GM10248 (cell line): Measurements from ENCODE around the gene RAG2.

Experiments used
- CTCF ChIA-PET: fragments of 300-600 bp; sonication (Branson Sonifier 250); formaldehyde crosslinking; extraction: SDS; loops from one replicate; lab custom pipeline; 2021; ENCODE audit warnings: antibody characterized with exemption; lab: Yijun Ruan, JAX
- POLR2A ChIA-PET: fragments of 350-650 bp; sonication (Branson Sonifier 250); formaldehyde crosslinking; extraction: SDS; loops from one replicate; lab custom pipeline; 2020; ENCODE audit warnings: antibody characterized with exemption; lab: Yijun Ruan, JAX
- DNase-seq: peaks from one replicate; pipeline ENCODE4 v3.0.0; 2012; ENCODE audit errors: extremely low spot score
- TF ChIP-seq, protein P1 (sequence below): IDR thresholded peaks from 2 replicates; pipeline ENCODE4 v1.5.1; 2012; ENCODE audit warnings: mild to moderate bottlenecking, low read depth; ENCODE audit errors: extremely low read depth, missing control alignments, control extremely low read depth

The RAG2 gene

DNA sequence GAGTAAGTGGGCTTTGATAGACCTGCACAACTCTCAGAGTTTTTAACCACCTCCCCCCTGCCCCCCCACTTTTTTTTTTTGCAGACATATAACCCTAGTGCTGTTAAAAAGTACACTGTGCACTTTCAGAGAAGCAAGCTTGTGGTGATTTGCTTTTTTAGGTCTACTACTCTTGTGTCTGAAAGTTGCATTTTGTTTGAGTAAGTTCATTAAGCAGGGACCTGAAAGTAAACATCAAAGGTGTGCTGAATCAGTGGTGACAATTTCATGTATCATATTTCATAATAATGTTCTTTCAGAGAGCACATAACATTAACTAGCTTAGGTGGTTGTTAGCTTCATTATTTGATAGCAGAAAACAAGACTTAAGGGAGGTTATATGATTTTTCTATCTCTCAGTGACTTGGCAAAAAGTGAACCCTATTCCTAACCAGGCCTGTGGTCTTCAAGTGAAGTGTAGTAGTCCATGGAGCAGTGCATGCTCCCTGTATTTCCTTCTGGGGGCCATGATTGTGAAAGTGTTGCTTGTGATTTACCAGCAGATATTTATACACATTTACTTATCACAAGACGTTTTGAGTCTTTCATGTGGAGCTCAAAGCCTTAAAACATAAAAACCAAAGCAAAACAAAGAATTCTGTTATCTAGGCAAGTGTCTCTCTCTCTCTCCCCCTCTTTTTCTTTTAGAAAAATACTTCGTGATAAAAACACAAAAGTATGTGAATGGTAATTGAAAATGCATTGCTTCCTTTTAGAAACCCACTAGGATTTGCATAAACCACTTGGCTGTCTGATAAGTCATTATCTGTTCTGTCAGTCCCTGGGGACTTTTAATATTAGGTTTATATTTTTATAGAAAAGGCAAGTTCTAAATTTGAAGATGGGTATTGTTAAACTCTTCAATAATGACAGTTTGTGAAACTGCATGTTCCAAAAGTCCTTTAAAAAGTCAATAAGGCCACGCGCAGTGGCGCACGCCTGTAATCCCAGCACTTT lies 7.5 kb upstream of the RAG2 start:
- ChIA-PET CTCF (interaction anchor here (1.4 kb wide), 1 partner anchor 20 kb away, joined by 3 read pairs; no protein-coding TSS in a partner anchor), POLR2A (no interaction called here)
- no peak for DNase-seq
- TF ChIP-seq, protein P1, sequence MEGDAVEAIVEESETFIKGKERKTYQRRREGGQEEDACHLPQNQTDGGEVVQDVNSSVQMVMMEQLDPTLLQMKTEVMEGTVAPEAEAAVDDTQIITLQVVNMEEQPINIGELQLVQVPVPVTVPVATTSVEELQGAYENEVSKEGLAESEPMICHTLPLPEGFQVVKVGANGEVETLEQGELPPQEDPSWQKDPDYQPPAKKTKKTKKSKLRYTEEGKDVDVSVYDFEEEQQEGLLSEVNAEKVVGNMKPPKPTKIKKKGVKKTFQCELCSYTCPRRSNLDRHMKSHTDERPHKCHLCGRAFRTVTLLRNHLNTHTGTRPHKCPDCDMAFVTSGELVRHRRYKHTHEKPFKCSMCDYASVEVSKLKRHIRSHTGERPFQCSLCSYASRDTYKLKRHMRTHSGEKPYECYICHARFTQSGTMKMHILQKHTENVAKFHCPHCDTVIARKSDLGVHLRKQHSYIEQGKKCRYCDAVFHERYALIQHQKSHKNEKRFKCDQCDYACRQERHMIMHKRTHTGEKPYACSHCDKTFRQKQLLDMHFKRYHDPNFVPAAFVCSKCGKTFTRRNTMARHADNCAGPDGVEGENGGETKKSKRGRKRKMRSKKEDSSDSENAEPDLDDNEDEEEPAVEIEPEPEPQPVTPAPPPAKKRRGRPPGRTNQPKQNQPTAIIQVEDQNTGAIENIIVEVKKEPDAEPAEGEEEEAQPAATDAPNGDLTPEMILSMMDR, result no peak

DNA sequence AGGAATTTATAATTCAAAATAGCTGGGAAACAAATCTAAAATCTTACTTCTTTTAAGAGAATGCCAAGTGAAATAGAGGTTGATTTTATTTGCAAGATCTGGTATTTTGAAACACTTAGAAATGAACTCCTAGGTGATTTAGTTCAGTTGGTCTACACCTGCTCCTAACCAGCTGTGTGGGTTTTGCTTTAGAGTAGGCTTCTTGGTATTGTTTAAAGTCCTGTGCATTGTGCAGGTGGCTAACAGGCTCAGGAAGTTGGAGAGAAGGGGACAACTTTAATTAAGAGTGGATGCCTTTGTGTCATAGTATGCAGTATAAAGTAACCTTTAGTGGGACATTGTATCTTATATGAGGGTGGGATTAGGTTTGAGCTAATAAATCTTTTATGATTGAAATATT lies 4.1 kb upstream of the RAG2 start:
- POLR2A ChIA-PET, result no interaction called here
- TF ChIP-seq, protein P1, result no peak
- DNase-seq, result no peak
- CTCF ChIA-PET, result interaction anchor here (1.5 kb wide), 1 partner anchor 20 kb away, joined by 3 read pairs; no protein-coding TSS in a partner anchor

DNA sequence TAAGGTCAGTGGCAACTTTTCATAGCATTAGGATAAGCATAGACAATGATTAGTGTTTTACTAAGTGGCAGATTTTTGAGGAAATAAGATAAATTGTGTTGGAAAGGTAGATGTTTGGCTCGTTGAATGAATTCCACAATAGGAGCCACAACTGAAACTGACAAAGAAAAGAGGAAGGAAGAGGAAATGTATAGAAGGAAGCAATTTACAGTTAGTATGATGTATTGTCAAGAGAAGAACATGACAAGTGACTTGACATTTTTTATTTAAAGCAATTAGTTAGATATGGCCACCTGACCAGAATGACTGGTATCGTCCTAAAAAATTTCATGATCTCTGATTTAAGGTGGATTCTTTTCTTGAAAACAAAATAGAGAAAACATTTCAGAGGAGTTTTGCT lies 3.1 kb upstream of the RAG2 start:
- CTCF ChIA-PET, result interaction anchor here (1.0 kb wide), 1 partner anchor 10 kb away, joined by 3 read pairs; no protein-coding TSS in a partner anchor
- TF ChIP-seq, protein P1, result no peak
- POLR2A ChIA-PET, result no interaction called here
- no peak for DNase-seq

DNA sequence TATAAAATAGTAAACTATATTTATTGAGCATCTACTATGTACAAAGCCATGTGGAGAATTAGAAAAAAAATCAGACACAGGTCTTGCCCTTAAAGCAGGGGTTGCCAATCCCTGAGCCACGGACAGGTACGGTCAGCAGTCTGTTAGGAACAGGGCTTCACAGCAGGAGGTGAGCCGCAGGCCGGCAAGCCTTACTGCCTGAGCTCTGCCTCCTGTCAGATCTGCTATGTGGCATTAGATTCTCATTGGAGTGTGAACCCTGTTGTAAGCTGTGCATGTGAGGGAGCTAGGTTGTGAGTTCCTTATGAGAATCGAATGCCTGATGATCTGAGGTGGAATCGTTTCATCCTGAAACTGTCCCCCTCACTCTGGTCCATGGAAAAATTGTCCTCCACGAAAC lies 2.1 kb upstream of the RAG2 start:
- CTCF ChIA-PET, result no interaction called here
- DNase-seq, result no peak
- TF ChIP-seq, protein P1, result no peak
- POLR2A ChIA-PET, result no interaction called here

DNA sequence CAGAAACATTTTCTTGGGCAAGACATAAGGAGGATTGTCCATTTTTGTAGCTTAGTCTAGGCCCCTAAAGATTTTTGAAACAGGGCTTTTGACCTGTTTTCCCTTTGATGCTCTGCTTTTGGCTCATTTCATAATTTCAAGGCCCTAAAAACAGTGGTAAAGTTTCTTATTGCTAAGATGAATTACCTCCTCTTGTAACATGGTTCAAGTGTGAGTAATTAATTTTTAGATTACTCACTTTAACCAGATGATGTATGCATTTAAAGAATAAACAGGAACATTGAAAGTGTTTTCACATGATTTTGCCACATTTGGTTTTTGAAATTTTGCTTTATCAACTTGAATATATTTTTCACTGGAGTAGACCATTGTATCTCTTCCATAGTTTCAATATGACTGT lies 1.2 kb downstream of the RAG2 start:
- CTCF ChIA-PET, result no interaction called here
- POLR2A ChIA-PET, result no interaction called here
- TF ChIP-seq, protein P1, result no peak
- no peak for DNase-seq

DNA sequence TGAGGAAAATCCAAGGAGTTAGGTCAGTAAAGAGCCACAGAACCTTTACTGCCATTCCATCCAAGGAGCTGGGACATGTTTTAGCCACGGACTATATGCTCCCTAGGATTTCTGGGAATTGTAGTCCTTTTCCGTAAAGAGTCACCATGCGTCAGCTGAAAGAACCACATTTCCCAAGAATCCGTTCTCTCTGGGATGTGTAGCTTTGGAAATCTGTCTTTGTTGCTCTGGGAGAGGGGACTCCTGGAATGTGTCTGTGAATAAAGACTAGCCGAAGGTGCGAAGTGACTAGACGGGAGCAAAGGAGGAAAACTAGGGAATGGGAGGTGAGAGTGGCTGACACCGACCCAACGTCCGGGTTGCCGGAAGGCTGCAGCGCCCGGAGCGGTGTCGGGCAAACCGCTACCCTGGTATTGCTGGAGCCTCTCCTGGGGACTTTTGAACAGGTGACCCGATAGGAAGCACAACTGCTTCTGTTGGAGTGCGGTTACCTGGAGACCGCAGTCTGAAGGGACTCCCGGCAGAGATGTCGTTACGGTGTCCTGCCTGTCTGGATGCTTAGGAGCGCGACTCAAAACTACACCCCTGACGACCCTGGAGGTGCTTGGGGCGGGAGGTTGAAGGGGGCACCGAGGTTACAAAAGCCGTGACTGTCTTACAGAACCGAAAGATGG lies 3.6 kb downstream of the RAG2 start, which contains the start of gene IFTAP:
Gene IFTAP (plus strand): TSS at position 187 of the 674 bp plus-strand sequence. CDS start 15,602 bp downstream, outside the sequence.
- TF ChIP-seq, protein P1, result no peak
- CTCF ChIA-PET, result no interaction called here
- peak; percentile 23 for DNase-seq
- POLR2A ChIA-PET, result no interaction called here
